GM12873 (cell line): ENCODE measurements around the gene CAD.

Source experiments
- TF ChIP-seq, protein P1 (sequence below): IDR thresholded peaks from 2 replicates; pipeline ENCODE4 v1.5.1; 2012; ENCODE audit warnings: low read depth, mild to moderate bottlenecking, moderate library complexity, low read length, control low read depth; ENCODE audit not compliant: insufficient read depth; ENCODE audit errors: missing control alignments

CAD gene

DNA sequence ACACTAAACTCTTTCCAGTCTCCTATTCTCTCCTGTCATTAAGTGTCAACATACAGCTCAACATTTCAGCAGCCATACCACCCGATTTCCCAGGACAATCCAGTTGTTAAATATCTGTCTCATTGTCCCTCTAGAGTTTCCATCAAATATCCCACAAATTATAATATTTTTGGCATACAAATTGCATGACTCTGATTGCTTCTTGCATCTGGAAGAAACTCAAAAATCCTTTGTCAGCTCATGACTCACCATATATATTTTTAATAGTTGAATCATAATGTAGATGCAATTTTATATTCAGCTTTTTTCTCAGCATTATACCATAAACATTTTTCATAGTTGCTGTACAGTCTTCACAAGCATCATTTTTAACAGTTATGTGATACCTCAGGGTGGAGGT is 38.5 kb downstream of the CAD start:
- TF ChIP-seq, protein P1, sequence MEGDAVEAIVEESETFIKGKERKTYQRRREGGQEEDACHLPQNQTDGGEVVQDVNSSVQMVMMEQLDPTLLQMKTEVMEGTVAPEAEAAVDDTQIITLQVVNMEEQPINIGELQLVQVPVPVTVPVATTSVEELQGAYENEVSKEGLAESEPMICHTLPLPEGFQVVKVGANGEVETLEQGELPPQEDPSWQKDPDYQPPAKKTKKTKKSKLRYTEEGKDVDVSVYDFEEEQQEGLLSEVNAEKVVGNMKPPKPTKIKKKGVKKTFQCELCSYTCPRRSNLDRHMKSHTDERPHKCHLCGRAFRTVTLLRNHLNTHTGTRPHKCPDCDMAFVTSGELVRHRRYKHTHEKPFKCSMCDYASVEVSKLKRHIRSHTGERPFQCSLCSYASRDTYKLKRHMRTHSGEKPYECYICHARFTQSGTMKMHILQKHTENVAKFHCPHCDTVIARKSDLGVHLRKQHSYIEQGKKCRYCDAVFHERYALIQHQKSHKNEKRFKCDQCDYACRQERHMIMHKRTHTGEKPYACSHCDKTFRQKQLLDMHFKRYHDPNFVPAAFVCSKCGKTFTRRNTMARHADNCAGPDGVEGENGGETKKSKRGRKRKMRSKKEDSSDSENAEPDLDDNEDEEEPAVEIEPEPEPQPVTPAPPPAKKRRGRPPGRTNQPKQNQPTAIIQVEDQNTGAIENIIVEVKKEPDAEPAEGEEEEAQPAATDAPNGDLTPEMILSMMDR = no peak

DNA sequence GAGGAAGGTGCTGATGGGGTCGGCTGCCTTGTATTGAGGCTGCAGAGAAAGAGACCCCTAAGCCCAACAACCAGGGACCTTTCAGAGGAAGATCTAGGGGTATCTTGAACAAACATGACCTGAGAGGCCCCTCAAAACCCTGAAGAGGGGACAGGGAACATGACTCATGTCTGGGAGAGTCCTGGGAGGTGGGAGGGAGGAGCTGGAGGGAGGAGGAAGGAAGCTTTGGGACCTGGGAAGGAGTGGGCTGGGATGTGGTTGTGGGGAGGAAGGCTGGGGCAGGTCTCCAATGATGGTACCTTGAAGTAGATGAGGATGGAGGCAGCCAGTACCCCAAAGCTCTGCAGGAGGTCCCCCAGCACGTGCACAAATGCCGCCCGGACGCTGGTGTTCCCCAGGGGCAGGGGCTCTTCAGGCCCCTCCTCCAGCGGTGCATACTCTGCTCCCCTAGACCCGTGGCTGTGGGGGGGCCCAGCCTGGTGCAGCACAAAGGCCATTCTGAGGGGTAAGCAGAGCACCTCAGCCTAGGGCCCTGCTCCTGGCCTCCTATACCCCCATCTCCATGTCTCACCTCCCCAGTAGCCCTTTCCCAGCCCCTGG is 39.8 kb downstream of the CAD start:
- TF ChIP-seq, protein P1 = no peak

- TF ChIP-seq, protein P1 = no peak
Measured at GRCh38 chr2:27258051-27258450, 40.9 kb downstream of the CAD start.

- TF ChIP-seq, protein P1 = no peak
Measured at GRCh38 chr2:27261241-27261925, 44.2 kb downstream of the CAD start.

DNA sequence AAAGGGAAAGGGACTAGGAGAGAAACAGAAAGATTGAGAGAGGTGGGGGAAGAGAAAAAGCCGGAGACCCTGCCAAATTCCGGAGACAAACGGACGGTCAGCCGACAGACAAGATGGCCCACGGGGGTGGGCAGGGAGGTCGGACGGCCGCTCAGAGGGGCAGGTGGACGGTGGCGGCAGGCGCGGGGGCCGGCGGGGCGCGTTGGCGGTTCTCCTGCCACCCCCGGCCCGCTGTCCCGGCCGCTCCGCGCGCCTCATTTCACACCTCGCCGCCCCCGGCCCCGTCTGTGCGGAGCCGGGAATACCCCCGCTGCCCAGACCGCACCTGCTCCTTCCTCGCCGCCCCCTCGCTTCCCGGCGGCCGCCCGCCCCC is 44.7 kb downstream of the CAD start:
- TF ChIP-seq, protein P1 = no peak

DNA sequence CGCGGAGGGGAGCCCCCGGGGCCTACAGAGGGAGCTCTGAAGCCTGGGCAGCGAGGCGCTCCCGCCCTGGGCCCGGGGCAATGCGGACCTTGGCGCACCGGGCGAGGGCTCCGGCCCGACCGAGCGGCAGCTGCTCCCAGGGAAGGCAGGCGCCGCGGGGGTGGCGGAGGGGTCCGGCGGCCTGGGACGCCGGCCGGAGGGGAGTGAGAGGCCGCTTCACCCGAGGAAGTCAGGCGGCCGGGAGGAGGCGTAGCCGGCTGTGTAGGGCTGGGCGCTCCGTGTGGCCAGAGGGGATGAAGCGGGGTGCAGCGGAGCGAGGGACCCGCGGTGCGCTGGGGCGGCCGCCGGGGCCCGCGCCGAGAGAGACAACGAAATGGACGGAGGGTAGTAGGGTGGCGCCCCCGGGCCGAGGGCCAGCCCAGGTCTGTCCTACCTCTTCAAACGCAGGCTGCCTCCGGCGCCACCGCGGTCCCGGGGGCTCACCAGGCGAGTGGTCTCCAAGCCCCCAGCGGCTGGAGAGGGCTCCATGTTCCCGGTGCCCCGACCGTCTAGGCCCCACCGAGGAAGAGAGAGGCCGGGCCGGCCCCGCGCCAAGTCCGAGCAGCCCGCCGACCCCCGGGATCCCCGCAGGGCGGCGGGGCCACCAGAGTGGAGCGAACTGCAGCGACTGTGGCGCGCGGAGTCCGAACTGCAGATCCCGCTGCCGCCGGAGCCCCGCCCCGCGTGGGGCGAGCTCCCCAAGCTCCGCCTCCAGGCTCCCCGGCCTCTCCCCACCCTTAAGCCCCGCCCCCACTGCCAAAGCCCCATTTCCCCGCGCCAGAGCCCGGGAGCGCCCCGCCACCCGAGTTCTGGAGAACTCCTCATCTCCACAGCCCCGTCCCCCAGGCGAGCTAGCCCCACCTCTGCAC is 45.5 kb downstream of the CAD start, which contains the start of gene SLC30A3:
Gene SLC30A3 (minus strand): TSS at position 669 of the 908 bp plus-strand sequence. CDS start 141 bp downstream, at position 528.
- TF ChIP-seq, protein P1 = no peak
